ENCODE results near the gene ABCA4. TPM values are rescaled to one million over a fixed set of nuclear protein-coding genes. Genes with fewer than 3 reads are reported as not detected.
"Not testable (repeated sequence)": the region's sequence is repeated elsewhere in the genome, so short reads cannot be mapped to it uniquely, and the experiment has no call there.

The ABCA4 gene
- polyA plus RNA-seq, 1 experiment, result 0.25 TPM

DNA sequence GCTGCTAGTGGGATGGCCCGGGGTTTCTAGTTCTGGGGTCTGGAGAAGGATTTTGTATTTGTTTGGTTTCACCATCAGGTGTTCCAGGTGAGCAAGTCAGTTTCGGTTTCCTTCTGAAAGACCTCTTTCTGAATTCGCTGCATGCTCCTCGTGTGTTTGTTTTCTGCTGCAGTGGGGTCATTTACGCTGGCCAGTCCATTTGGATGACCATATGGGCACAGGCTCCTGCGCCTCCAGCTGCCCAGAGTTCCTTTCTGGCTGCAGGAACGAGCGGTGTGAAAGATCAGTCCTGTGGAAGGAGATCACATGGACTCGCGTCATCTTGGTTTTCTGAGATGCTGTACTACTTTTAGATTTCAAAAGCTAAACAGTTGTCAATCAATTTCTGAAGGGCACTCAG lies 128.0 kb downstream of the ABCA4 start:
- no peak overlapping the region for H3K4me3 ChIP-seq (ENCODE audit: low read depth, low read length)
- ChIA-PET CTCF (no interaction called here), POLR2A (no interaction called here)
- no peak for TF ChIP-seq CTCF (IDR thresholded peaks at IDR 0.05; ENCODE audit: insufficient read depth, low read depth, low read length)
- no peak for DNase-seq (ENCODE audit: low read depth)
- no peaks in the 10 kb centered on the region; the same call in 1 of the 2 replicates for H3K27me3 ChIP-seq (ENCODE audit: control insufficient read depth, insufficient read depth, low read length)
- H3K36me3 ChIP-seq (ENCODE audit: control insufficient read depth, insufficient read depth, low read length), result no peaks in the 10 kb centered on the region

DNA sequence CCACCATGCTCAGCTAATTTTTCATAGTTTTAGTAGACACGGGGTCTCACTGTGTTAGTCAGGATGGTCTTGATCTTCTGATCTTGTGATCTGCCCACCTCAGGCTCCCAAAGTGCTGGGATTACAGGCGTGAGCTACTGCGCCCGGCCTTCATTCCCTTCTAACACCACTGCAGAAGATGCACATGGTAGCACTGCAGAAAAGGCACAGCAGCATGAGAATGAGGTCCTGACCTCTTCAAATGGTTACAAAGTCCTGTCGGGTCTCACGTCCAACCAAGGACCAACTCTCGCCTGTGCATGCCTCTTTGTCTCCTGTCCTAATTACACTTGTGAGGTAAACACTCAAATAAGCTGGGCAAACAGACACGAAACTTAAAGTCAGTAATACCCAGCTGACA lies 128.8 kb downstream of the ABCA4 start:
- Histone ChIP-seq H3K27me3 (ENCODE audit: control insufficient read depth, insufficient read depth, low read length) (no peaks in the 10 kb centered on the region; the same call in 1 of the 2 replicates), H3K4me3 (ENCODE audit: low read depth, low read length) (no peak overlapping the region), H3K36me3 (ENCODE audit: control insufficient read depth, insufficient read depth, low read length) (no peaks in the 10 kb centered on the region)
- TF ChIP-seq CTCF (IDR thresholded peaks at IDR 0.05; ENCODE audit: insufficient read depth, low read depth, low read length), result no peak
- DNase-seq (ENCODE audit: low read depth), result no peak
- ChIA-PET CTCF (no interaction called here), POLR2A (no interaction called here)

- no peak for TF ChIP-seq CTCF (IDR thresholded peaks at IDR 0.05; ENCODE audit: insufficient read depth, low read depth, low read length)
Measured at GRCh38 chr1:93991271-93991670, 129.7 kb downstream of the ABCA4 start.

DNA sequence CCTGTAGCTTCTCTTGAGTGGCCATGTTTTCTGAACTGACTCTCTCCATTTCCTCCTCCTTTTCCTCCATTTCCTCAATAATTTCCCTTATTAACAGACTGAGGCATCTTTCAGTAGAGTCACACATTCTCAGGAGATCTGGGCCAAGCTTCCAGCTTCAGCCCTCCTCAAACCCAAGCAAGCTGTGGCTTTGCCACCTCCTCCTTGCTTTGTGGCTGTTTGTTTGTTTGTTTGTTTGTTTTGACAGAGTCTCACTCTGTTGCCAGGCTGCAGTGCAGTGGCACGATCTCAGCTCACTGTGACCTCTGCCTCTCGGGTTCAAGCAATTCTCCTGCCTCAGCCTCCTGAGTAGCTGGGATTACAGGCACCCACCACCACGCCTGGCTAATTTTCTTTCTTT lies 130.5 kb downstream of the ABCA4 start:
- CTCF ChIA-PET, result interaction anchor here (1.4 to 3.5 kb wide), 3 partner anchors 11 to 49 kb away, joined by 4 to 15 read pairs (median 4); no protein-coding TSS in a partner anchor
- H3K4me3 ChIP-seq (ENCODE audit: low read depth, low read length); DNase-seq (ENCODE audit: low read depth); POLR2A ChIA-PET; H3K27me3 ChIP-seq (ENCODE audit: control insufficient read depth, insufficient read depth, low read length); H3K36me3 ChIP-seq (ENCODE audit: control insufficient read depth, insufficient read depth, low read length): not testable (repeated sequence)

More at GRCh38 chr1:93991271-93991670, 129.7 kb downstream of the ABCA4 start:
- CTCF ChIA-PET, result interaction anchor here (1.4 kb wide), 1 partner anchor 48 kb away, joined by 4 read pairs; no protein-coding TSS in a partner anchor
- no peak for DNase-seq (ENCODE audit: low read depth)
- Histone ChIP-seq H3K27me3 (ENCODE audit: control insufficient read depth, insufficient read depth, low read length) (no peaks in the 10 kb centered on the region; the same call in 1 of the 2 replicates), H3K36me3 (ENCODE audit: control insufficient read depth, insufficient read depth, low read length) (no peaks in the 10 kb centered on the region), H3K4me3 (ENCODE audit: low read depth, low read length) (no peak overlapping the region)
- POLR2A ChIA-PET, result no interaction called here

GRCh38 chr1:93990010-93990409 lies 130.9 kb downstream of the ABCA4 start:
- H3K27me3 ChIP-seq (ENCODE audit: control insufficient read depth, insufficient read depth, low read length), result no peaks in the 10 kb centered on the region; the same call in 1 of the 2 replicates
- ChIA-PET POLR2A (no interaction called here), CTCF (interaction anchor here (1.3 to 3.5 kb wide), 3 partner anchors 10 to 36 kb away, joined by 4 to 15 read pairs (median 5); no protein-coding TSS in a partner anchor)
- no peak overlapping the region for H3K4me3 ChIP-seq (ENCODE audit: low read depth, low read length)
- TF ChIP-seq CTCF (IDR thresholded peaks at IDR 0.05; ENCODE audit: insufficient read depth, low read depth, low read length), result no peak
- DNase-seq (ENCODE audit: low read depth), result no peak
- no peaks in the 10 kb centered on the region for H3K36me3 ChIP-seq (ENCODE audit: control insufficient read depth, insufficient read depth, low read length)

DNA sequence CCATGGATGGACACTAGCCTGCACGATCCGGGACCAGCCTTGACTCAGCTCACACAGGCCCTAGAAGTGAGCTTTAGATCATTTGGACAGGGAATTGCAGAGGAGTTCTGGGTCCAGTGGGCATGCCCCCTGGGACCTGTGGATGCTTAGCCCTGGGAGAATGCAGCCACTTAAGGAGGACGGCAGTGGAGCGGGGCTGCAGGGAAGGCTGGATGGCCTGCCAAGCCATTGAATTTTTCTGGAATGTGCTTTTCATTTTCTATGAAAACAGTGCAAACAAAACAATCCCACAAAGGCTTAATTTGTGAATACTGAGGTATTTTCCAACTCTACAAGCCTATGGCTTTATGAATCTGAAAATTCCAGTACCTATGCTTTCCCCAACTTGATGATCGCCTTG lies 131.3 kb downstream of the ABCA4 start:
- no peaks in the 10 kb centered on the region for H3K36me3 ChIP-seq (ENCODE audit: control insufficient read depth, insufficient read depth, low read length)
- no peak for TF ChIP-seq CTCF (IDR thresholded peaks at IDR 0.05; ENCODE audit: insufficient read depth, low read depth, low read length)
- no peaks in the 10 kb centered on the region; the same call in 1 of the 2 replicates for H3K27me3 ChIP-seq (ENCODE audit: control insufficient read depth, insufficient read depth, low read length)
- no peak for DNase-seq (ENCODE audit: low read depth)
- ChIA-PET POLR2A (no interaction called here), CTCF (interaction anchor here (1.3 to 3.5 kb wide), 4 partner anchors 10 to 79 kb away, joined by 4 to 15 read pairs (median 6); no protein-coding TSS in a partner anchor)
- no peak overlapping the region for H3K4me3 ChIP-seq (ENCODE audit: low read depth, low read length)
